ENCODE data around the gene CD3G.
"Not testable (repeated sequence)": the region's sequence is repeated elsewhere in the genome, so short reads cannot be mapped to it uniquely, and the experiment has no call there.

CD3G gene

GRCh38 chr11:118343981-118344515, at the start of gene CD3G:
TSS of gene CD3G (plus strand) at chr11:118344344. CDS start at chr11:118344424, 80 bp downstream.
- peak; percentile 44 for DNase-seq (ENCODE audit: low read depth, low spot score)

GRCh38 chr11:118295199-118295598, 48.9 kb upstream of the CD3G start:
- DNase-seq (ENCODE audit: low read depth, low spot score): no peak

GRCh38 chr11:118295815-118296454, 48.2 kb upstream of the CD3G start:
- no peak for DNase-seq (ENCODE audit: low read depth, low spot score)

GRCh38 chr11:118301600-118302195, 42.4 kb upstream of the CD3G start:
- DNase-seq (ENCODE audit: low read depth, low spot score): no peak

GRCh38 chr11:118304227-118304567, 39.9 kb upstream of the CD3G start:
- DNase-seq (ENCODE audit: low read depth, low spot score): no peak

GRCh38 chr11:118304568-118305248, 39.4 kb upstream of the CD3G start, which contains the start of gene CD3E:
TSS of gene CD3E (plus strand) at chr11:118304730. CDS start at chr11:118304953, 223 bp downstream.
- DNase-seq (ENCODE audit: low read depth, low spot score): peak; percentile 40

- no peak for DNase-seq (ENCODE audit: low read depth, low spot score)
Measured at GRCh38 chr11:118305726-118306125, 38.4 kb upstream of the CD3G start.

- no peak for DNase-seq (ENCODE audit: low read depth, low spot score)
Measured at GRCh38 chr11:118306556-118306955, 37.6 kb upstream of the CD3G start.

- not testable (repeated sequence) for DNase-seq (ENCODE audit: low read depth, low spot score)
Measured at GRCh38 chr11:118308995-118309528, 35.1 kb upstream of the CD3G start.

- DNase-seq (ENCODE audit: low read depth, low spot score): no peak
Measured at GRCh38 chr11:118310271-118310670, 33.9 kb upstream of the CD3G start.

GRCh38 chr11:118310781-118311485, 33.2 kb upstream of the CD3G start:
- no peak for DNase-seq (ENCODE audit: low read depth, low spot score)

- no peak for DNase-seq (ENCODE audit: low read depth, low spot score)
Measured at GRCh38 chr11:118311518-118311917, 32.6 kb upstream of the CD3G start.

GRCh38 chr11:118312328-118312727, 31.8 kb upstream of the CD3G start:
- no peak for DNase-seq (ENCODE audit: low read depth, low spot score)

- no peak for DNase-seq (ENCODE audit: low read depth, low spot score)
Measured at GRCh38 chr11:118313242-118313641, 30.9 kb upstream of the CD3G start.

GRCh38 chr11:118314988-118315411, 29.1 kb upstream of the CD3G start:
- DNase-seq (ENCODE audit: low read depth, low spot score): no peak

GRCh38 chr11:118318124-118318523, 26.0 kb upstream of the CD3G start:
- no peak for DNase-seq (ENCODE audit: low read depth, low spot score)

- no peak for DNase-seq (ENCODE audit: low read depth, low spot score)
Measured at GRCh38 chr11:118318581-118319336, 25.4 kb upstream of the CD3G start.

- no peak for DNase-seq (ENCODE audit: low read depth, low spot score)
Measured at GRCh38 chr11:118319337-118319707, 24.8 kb upstream of the CD3G start.

GRCh38 chr11:118320515-118320914, 23.6 kb upstream of the CD3G start:
- DNase-seq (ENCODE audit: low read depth, low spot score): no peak

- DNase-seq (ENCODE audit: low read depth, low spot score): no peak
Measured at GRCh38 chr11:118321386-118322082, 22.6 kb upstream of the CD3G start.

Measured in activated CD4-positive, CD25-positive, alpha-beta regulatory T cell treated with anti-CD3 and anti-CD28 coated beads, Interleukin-2, amount 50 U/mL, for 16 hours (primary cell).